Measurements from ENCODE around the gene FOXK1. TPM values are rescaled to one million over a fixed set of nuclear protein-coding genes. Genes with fewer than 3 reads are reported as not detected.

The FOXK1 gene
- total RNA-seq, 2 experiments from 2014 or later = 67.8 to 68.1 TPM

DNA sequence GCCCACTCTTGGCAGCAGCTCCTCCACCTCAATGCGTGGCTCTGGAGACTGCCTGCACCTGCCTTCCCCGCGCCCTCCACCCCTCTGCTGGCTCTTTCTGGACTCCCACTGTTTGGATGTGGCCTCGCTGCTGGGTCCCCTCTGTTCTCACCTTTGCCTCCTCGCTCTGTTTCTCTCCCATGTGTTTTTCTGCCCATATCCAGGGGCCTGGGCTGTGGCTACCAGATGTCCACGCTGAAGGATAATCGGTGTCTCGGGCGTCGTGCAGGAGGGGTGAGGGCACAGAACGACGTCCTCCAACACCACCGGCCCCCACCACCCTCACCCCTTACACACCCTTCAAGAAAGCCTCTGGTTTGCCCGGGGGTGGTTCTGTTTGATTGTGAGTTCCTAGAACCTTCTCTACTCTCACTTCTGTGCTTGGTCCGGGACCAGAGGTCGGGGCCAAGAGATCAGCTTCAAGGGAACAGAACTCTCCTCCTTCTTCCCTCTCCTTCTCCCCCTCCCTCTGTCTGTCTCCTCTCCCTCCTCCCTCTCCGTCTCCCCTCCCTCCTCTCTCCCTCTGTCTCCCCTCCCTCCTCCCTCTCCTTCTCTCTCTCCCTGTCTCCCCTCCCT is 125.0 kb downstream of the FOXK1 start:
- Histone ChIP-seq H3K27ac (ENCODE audit: low read depth in 1 of 2, low read length in 2 of 2) (no peak overlapping the region), H3K36me3 (ENCODE audit: insufficient read depth, low read length) (no peaks in the 10 kb centered on the region), H3K4me3 (ENCODE audit: low read length) (no peak overlapping the region), H3K9me3 (ENCODE audit: control insufficient read depth in 1 of 2, insufficient read depth in 1 of 2, low read length in 2 of 2) (peaks cover 0 to 4% of the 10 kb centered on the region in 2 experiments), H3K27me3 (ENCODE audit: control insufficient read depth in 1 of 2, insufficient read depth in 2 of 2, low read length in 2 of 2) (peaks cover 9 to 11% of the 10 kb centered on the region in 2 experiments), H3K4me1 (ENCODE audit: insufficient read depth, low read length) (peaks cover 19% of the 10 kb centered on the region)
- Mint-ChIP-seq H3K36me3 (ENCODE audit: low read depth) (no peaks in the 10 kb centered on the region), H3K27me3 (peaks cover 13% of the 10 kb centered on the region), H3K9me3 (no peaks in the 10 kb centered on the region), H3K4me1 (ENCODE audit: low read depth) (peaks cover 4% of the 10 kb centered on the region), H3K27ac (no peak overlapping the region), H3K4me3 (no peak overlapping the region)
- TF ChIP-seq, protein P1, sequence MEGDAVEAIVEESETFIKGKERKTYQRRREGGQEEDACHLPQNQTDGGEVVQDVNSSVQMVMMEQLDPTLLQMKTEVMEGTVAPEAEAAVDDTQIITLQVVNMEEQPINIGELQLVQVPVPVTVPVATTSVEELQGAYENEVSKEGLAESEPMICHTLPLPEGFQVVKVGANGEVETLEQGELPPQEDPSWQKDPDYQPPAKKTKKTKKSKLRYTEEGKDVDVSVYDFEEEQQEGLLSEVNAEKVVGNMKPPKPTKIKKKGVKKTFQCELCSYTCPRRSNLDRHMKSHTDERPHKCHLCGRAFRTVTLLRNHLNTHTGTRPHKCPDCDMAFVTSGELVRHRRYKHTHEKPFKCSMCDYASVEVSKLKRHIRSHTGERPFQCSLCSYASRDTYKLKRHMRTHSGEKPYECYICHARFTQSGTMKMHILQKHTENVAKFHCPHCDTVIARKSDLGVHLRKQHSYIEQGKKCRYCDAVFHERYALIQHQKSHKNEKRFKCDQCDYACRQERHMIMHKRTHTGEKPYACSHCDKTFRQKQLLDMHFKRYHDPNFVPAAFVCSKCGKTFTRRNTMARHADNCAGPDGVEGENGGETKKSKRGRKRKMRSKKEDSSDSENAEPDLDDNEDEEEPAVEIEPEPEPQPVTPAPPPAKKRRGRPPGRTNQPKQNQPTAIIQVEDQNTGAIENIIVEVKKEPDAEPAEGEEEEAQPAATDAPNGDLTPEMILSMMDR (IDR thresholded peaks at IDR 0.05) = no peak
- DNase-seq (peak in 1 of 14 experiments; percentile 17), ATAC-seq (ENCODE audit: poor library complexity) (no peak)
- ChIA-PET POLR2A (no interaction called here), CTCF (no interaction called here)
- intact Hi-C loops (cut with DNase I, micrococcal nuclease) = no loop called here

DNA sequence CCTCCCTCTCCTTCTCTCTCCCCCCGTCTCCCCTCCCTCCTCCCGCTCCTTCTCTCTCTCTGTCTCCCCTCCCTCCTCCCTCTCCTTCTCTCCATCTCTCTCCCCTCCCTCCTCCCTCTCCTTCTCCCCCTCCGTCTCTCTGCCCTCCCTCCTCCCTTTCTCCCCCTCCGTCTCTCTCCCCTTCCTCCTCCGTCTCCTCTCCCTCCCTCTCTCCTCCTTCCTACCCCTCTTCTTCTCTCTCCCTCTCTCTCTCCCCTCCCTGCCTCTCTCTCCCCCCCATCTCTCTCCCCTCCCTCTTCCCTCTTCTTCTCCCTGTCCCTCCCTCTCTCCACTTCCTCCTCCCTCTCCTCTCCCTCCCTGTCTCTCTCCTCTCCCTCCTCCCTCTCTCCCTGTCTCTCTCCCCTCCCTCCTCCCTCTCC is 125.5 kb downstream of the FOXK1 start:
- Mint-ChIP-seq H3K27ac (no peak overlapping the region), H3K4me1 (ENCODE audit: low read depth) (peaks cover 4% of the 10 kb centered on the region), H3K27me3 (peaks cover 15% of the 10 kb centered on the region), H3K4me3 (no peak overlapping the region), H3K36me3 (ENCODE audit: low read depth) (no peaks in the 10 kb centered on the region), H3K9me3 (no peaks in the 10 kb centered on the region)
- intact Hi-C loops (cut with DNase I, micrococcal nuclease) = no loop called here
- CTCF ChIA-PET = no interaction called here
- ATAC-seq (ENCODE audit: poor library complexity) (no peak), DNase-seq (no peak)
- Histone ChIP-seq H3K9me3 (ENCODE audit: control insufficient read depth in 1 of 2, insufficient read depth in 1 of 2, low read length in 2 of 2) (peaks cover 0 to 4% of the 10 kb centered on the region in 2 experiments), H3K27ac (ENCODE audit: low read depth in 1 of 2, low read length in 2 of 2) (no peak overlapping the region), H3K4me1 (ENCODE audit: insufficient read depth, low read length) (peaks cover 19% of the 10 kb centered on the region), H3K4me3 (ENCODE audit: low read length) (no peak overlapping the region), H3K27me3 (ENCODE audit: control insufficient read depth in 1 of 2, insufficient read depth in 2 of 2, low read length in 2 of 2) (peaks cover 9 to 12% of the 10 kb centered on the region in 2 experiments), H3K36me3 (ENCODE audit: insufficient read depth, low read length) (no peaks in the 10 kb centered on the region)
- POLR2A ChIA-PET = no interaction called here
- TF ChIP-seq, protein P1 (IDR thresholded peaks at IDR 0.05) = no peak

DNA sequence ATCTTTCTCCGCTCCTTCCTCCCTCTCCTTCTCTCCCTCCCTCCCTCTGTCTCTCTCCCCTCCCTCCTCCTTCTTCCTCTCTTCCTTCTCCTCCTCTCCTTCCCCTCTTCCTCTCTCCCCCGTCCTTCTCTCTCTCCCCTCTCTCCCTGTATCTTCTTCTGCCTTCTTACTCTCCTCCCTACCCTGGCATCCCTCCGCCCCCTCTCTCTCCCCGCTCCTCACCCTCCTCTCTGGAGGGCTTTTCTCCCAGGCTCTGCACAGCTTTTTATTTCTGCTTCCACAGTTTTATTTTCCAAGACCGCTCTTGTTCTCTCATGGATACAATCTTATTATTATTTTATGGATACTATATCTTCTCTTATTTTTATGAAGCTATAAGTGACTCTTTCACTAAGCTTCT is 125.9 kb downstream of the FOXK1 start:
- ATAC-seq (ENCODE audit: poor library complexity) (no peak), DNase-seq (peak in 1 of 14 experiments; percentile 2)
- intact Hi-C loops (cut with DNase I, micrococcal nuclease) = no loop called here
- Histone ChIP-seq H3K4me1 (ENCODE audit: insufficient read depth, low read length) (peaks cover 19% of the 10 kb centered on the region), H3K36me3 (ENCODE audit: insufficient read depth, low read length) (no peaks in the 10 kb centered on the region), H3K27ac (ENCODE audit: low read depth in 1 of 2, low read length in 2 of 2) (no peak overlapping the region), H3K27me3 (ENCODE audit: control insufficient read depth in 1 of 2, insufficient read depth in 2 of 2, low read length in 2 of 2) (peaks cover 11 to 16% of the 10 kb centered on the region in 2 experiments), H3K9me3 (ENCODE audit: control insufficient read depth in 1 of 2, insufficient read depth in 1 of 2, low read length in 2 of 2) (peaks cover 0 to 8% of the 10 kb centered on the region in 2 experiments), H3K4me3 (ENCODE audit: low read length) (no peak overlapping the region)
- TF ChIP-seq, protein P1 (IDR thresholded peaks at IDR 0.05) = no peak
- POLR2A ChIA-PET = no interaction called here
- Mint-ChIP-seq H3K27ac (no peak overlapping the region), H3K4me3 (no peak overlapping the region), H3K27me3 (peaks cover 20% of the 10 kb centered on the region), H3K4me1 (ENCODE audit: low read depth) (peaks cover 4% of the 10 kb centered on the region), H3K36me3 (ENCODE audit: low read depth) (no peaks in the 10 kb centered on the region), H3K9me3 (no peaks in the 10 kb centered on the region)
- CTCF ChIA-PET = no interaction called here

All from CD4-positive, alpha-beta T cell (primary cell).